Right atrium auricular region (tissue), 2 donors: ENCODE data around the gene CRLF1. TPM values are rescaled to one million over a fixed set of nuclear protein-coding genes. Genes with fewer than 3 reads are reported as not detected.

ENCODE experiments used
- DNase-seq: peaks from one replicate; pipeline ENCODE4 v3.0.0-alpha.2; 2019; ENCODE audit warnings: low spot score
- H3K27ac ChIP-seq, 2 donors: fragments of 200-600 bp; sonication (generic); 1 replicate in 1 of 2; 2 replicates in 1 of 2; pipeline ENCODE4 v1.5.1; 2016 to 2019
- H3K27me3 ChIP-seq, 2 donors: fragments of 200-600 bp; sonication (generic); one replicate each; pipeline versions ENCODE4 v1.5.1 to v1.6.0; 2017 to 2019
- H3K36me3 ChIP-seq: fragments of 200-600 bp; sonication (generic); one replicate; pipeline ENCODE4 v1.5.1; 2016
- H3K4me1 ChIP-seq, 2 donors: fragments of 200-600 bp; sonication (generic); one replicate each; pipeline versions ENCODE4 v1.5.1 to v1.6.0; 2017 to 2019
- H3K4me3 ChIP-seq, 2 donors: fragments of 200-600 bp; sonication (generic); 1 replicate in 1 of 2; 2 replicates in 1 of 2; pipeline ENCODE4 v1.5.1; 2017 to 2019; ENCODE audit warnings: mild to moderate bottlenecking in 1 of 2, moderate library complexity in 1 of 2
- H3K9me3 ChIP-seq, 2 donors: fragments of 200-600 bp; sonication (generic); one replicate each; pipeline ENCODE4 v1.5.1; 2019
- CTCF ChIP-seq, 2 donors: fragments of 200-600 bp; sonication (generic); IDR thresholded peaks; one replicate each; pipeline ENCODE4 v1.5.1; 2019; ENCODE audit warnings: antibody characterized with exemption in 2 of 2
- total RNA-seq, 2 donors: library from RNA; depleted of rRNA; stranded (reverse); fragments of >200 nt; gene quantifications; one replicate each; pipeline ENCODE4 v1.1.0, GENCODE V29; 2016

The CRLF1 gene
- total RNA-seq, 2 donors from 2014 or later, result 71.8 to 73.9 TPM

- no peak for TF ChIP-seq CTCF (IDR thresholded peaks at IDR 0.05)
- no peak for DNase-seq
- Histone ChIP-seq H3K36me3 (peaks cover 13% of the 10 kb centered on the region), H3K27me3 (no peaks in the 10 kb centered on the region), H3K4me1 (no peaks in the 10 kb centered on the region), H3K9me3 (no peaks in the 10 kb centered on the region), H3K27ac (no peak overlapping the region), H3K4me3 (no peak overlapping the region)
Measured at GRCh38 chr19:18580311-18580710, 26.3 kb downstream of the CRLF1 start.

DNA sequence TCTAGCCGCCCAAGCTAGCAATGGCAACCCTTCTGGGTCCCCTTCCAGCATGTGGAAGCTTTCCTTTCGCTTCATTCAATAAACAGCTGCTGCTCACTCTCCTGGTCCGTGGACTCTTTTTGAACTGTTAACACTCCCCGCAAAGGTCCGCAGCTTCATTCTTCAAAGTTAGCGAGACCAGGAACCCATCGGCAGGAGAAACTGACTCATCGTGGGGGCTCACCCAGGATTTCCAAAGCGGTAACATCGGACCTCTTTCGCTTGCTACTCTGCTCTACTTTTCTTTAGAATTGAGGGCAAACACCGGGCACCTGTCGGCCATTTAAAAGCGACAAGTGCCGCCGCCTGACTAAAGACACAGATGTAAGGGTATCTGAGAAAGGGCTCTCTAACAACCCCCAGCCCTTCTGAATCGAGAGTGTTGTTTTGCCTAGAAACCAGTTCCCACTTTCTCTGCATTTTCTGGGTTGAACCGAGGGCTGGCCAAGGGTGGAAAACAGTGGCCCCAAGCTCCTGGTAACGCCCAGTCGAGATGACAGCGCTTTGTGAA is 29.2 kb downstream of the CRLF1 start:
- H3K27me3 ChIP-seq, result no peaks in the 10 kb centered on the region
- peaks cover 0 to 13% of the 10 kb centered on the region in 2 donors for H3K4me1 ChIP-seq
- peaks cover 36% of the 10 kb centered on the region for H3K36me3 ChIP-seq
- DNase-seq, result no peak
- no peak overlapping the region for H3K4me3 ChIP-seq
- no peak overlapping the region for H3K27ac ChIP-seq
- no peak for TF ChIP-seq CTCF (IDR thresholded peaks at IDR 0.05)
- H3K9me3 ChIP-seq, result no peaks in the 10 kb centered on the region

DNA sequence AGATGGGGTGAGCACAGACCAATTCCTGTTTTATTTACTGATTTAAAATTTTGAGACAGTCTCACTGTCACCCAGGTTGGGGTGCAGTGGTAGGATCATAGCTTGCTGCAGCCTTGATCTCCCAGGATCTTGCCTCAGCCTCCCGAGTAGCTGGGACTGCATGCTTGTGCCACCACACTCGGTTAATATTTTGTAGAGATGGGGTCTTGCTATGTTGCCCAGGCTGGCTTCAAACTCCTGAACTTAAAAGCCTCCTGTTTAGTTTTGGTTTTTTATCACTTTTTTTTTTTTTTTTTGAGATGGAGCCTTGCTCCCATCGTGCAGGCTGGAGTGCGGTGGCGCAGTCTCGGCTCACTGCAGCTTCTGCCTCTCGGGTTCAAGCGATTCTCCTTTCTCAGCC is 30.2 kb downstream of the CRLF1 start:
- no peak for TF ChIP-seq CTCF (IDR thresholded peaks at IDR 0.05)
- Histone ChIP-seq H3K9me3 (no peaks in the 10 kb centered on the region), H3K27ac (no peak overlapping the region), H3K27me3 (no peaks in the 10 kb centered on the region), H3K4me1 (peaks cover 0 to 17% of the 10 kb centered on the region in 2 donors), H3K4me3 (no peak overlapping the region), H3K36me3 (peaks cover 36% of the 10 kb centered on the region)
- DNase-seq, result no peak

DNA sequence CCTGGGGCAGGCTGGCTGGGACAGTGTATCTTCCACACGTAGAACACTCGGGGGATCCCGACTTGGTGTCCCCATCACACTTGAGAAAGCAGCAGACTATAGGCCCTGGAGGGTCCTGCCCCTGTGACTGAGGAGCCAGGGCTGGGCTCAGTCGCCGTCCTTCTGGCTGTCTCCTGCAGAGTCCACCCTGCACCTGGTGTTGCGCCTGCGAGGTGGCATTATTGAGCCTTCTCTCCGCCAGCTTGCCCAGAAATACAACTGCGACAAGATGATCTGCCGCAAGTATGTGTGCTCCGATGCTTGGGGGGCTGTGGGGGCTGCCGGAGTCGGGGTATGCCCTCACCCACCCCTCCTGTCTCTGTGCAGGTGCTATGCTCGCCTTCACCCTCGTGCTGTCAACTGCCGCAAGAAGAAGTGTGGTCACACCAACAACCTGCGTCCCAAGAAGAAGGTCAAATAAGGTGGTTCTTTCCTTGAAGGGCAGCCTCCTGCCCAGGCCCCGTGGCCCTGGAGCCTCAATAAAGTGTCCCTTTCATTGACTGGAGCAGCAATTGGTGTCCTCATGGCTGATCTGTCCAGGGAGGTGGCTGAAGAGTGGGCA is 31.8 kb downstream of the CRLF1 start:
- H3K4me1 ChIP-seq, result peaks cover 0 to 22% of the 10 kb centered on the region in 2 donors
- no peak for TF ChIP-seq CTCF (IDR thresholded peaks at IDR 0.05)
- DNase-seq, result no peak
- no peaks in the 10 kb centered on the region for H3K9me3 ChIP-seq
- H3K36me3 ChIP-seq, result peaks cover 36% of the 10 kb centered on the region
- H3K27ac ChIP-seq, result no peak overlapping the region
- no peaks in the 10 kb centered on the region for H3K27me3 ChIP-seq
- H3K4me3 ChIP-seq, result no peak overlapping the region

DNA sequence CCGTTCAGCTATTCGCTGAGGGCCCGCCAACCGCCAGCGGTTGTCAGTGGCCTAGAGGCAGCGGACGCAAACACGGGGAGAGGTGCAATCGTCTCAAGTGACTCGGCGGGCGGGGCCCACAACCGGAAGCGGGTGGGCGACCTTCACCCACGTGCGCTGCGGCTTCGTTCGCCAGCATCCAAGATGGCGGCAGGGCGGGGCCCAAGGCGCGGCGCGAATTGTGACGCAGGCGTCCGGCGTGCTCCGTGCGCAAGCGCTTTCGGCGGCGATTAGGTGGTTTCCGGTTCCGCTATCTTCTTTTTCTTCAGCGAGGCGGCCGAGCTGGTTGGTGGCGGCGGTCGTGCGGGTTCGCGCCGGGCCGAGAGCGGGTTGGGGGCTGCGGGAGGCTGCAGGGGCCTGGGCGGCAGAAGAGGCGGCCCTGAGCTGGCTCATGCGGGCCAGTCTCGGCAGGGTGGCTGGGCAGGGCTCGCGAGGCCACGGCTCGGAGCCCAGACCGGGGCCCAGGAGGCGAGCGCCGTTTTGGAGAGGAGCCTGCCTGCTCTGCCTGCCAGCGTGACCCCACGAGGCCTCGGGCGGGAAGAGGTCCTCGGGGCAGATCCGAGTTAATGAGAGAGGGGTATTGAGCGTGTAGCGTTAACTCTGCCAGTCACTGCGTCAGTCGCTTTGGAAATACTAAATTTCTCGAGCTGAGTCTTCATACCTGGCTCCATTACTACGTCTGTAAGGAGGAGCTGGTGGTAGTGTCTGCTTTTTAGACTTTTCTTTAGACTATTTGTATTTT is 34.8 kb downstream of the CRLF1 start, which contains the start of gene UBA52:
TSS of gene UBA52 (plus strand) at position 294 of the 781 bp plus-strand sequence. CDS start 1,444 bp downstream, outside the sequence.
- peak; percentile 99 for DNase-seq
- H3K4me1 ChIP-seq, result peaks cover 0 to 22% of the 10 kb centered on the region in 2 donors
- no peak for TF ChIP-seq CTCF (IDR thresholded peaks at IDR 0.05)
- no peaks in the 10 kb centered on the region for H3K27me3 ChIP-seq
- H3K4me3 ChIP-seq, result peak within 1 kb of the TSS; percentile 83 to 98
- peak within 1 kb of the TSS; percentile 91 to 97 for H3K27ac ChIP-seq
- H3K36me3 ChIP-seq, result peaks cover 61% of the 10 kb centered on the region
- no peaks in the 10 kb centered on the region for H3K9me3 ChIP-seq
